CD14-positive monocyte (primary cell): ENCODE results near the gene NR6A1. TPM values are rescaled to one million over a fixed set of nuclear protein-coding genes. Genes with fewer than 3 reads are reported as not detected.

Experiments used
- DNase-seq, 3 donors: peaks; one replicate each; pipeline ENCODE4 v3.0.0-alpha.2; 2011 to 2022
- H2AFZ ChIP-seq: 2 replicates; pipeline ENCODE4 v1.6.0; 2012; ENCODE audit warnings: mild to moderate bottlenecking, low read depth, low read length, inconsistent platforms; ENCODE audit not compliant: insufficient read depth, poor library complexity, severe bottlenecking
- H3K27ac ChIP-seq, 2 donors: 1 replicate in 1 of 2; 2 replicates in 1 of 2; pipeline ENCODE4 v1.5.1; 2012 to 2013; ENCODE audit warnings: low read length in 2 of 2, control low read depth in 1 of 2, inconsistent platforms in 1 of 2, low read depth in 1 of 2, mild to moderate bottlenecking in 1 of 2
- H3K27me3 ChIP-seq, 2 donors: one replicate each; pipeline versions ENCODE4 v1.6.0 to v1.6.1; 2011 to 2013; ENCODE audit warnings: low read length in 2 of 2; ENCODE audit not compliant: control insufficient read depth in 2 of 2, insufficient read depth in 2 of 2
- H3K36me3 ChIP-seq, 2 donors: replicated peaks in 1 of 2; 1 replicate in 1 of 2; 2 replicates in 1 of 2; pipeline versions ENCODE4 v1.5.1 to v1.6.1; 2012 to 2013; ENCODE audit warnings: low read length in 2 of 2, control low read depth in 1 of 2, inconsistent platforms in 1 of 2, mild to moderate bottlenecking in 1 of 2; ENCODE audit not compliant: insufficient read depth in 2 of 2, control insufficient read depth in 1 of 2
- H3K4me1 ChIP-seq, 2 donors: 1 replicate in 1 of 2; 2 replicates in 1 of 2; pipeline versions ENCODE4 v1.5.1 to v1.6.1; 2012 to 2013; ENCODE audit warnings: low read length in 2 of 2, control low read depth in 1 of 2, inconsistent platforms in 1 of 2, mild to moderate bottlenecking in 1 of 2, moderate library complexity in 1 of 2; ENCODE audit not compliant: insufficient read depth in 2 of 2, control insufficient read depth in 1 of 2
- H3K4me2 ChIP-seq: replicated peaks from 2 replicates; pipeline ENCODE3; 2012; ENCODE audit warnings: low read length, moderate library complexity, mild to moderate bottlenecking; ENCODE audit not compliant: poor library complexity, severe bottlenecking; ENCODE audit errors: extremely low read depth
- H3K4me3 ChIP-seq, 3 experiments: fragments of 200-600 bp in 1 of 3; sonication (generic) in 1 of 3; replicated peaks in 1 of 3; 1 replicate in 2 of 3; 2 replicates in 1 of 3; pipeline ENCODE4 v1.5.1; 2011 to 2013; ENCODE audit warnings: low read length in 3 of 3, mild to moderate bottlenecking in 3 of 3, control low read depth in 2 of 3, low read depth in 2 of 3, inconsistent platforms in 1 of 3, moderate library complexity in 1 of 3
- H3K79me2 ChIP-seq: 2 replicates; pipeline ENCODE4 v1.6.0; 2012; ENCODE audit warnings: mild to moderate bottlenecking, control low read depth, inconsistent platforms, low read length, moderate library complexity; ENCODE audit not compliant: insufficient read depth
- H3K9ac ChIP-seq: 2 replicates; pipeline ENCODE4 v1.6.0; 2017; ENCODE audit warnings: low read length, mild to moderate bottlenecking; ENCODE audit not compliant: insufficient read depth, poor library complexity, severe bottlenecking
- H3K9me3 ChIP-seq, 2 donors: replicated peaks in 1 of 2; 1 replicate in 1 of 2; 2 replicates in 1 of 2; pipeline versions ENCODE4 v1.5.1 to v1.6.1; 2012 to 2013; ENCODE audit warnings: low read length in 2 of 2, control low read depth in 1 of 2; ENCODE audit not compliant: control insufficient read depth in 1 of 2, insufficient read depth in 1 of 2
- H4K20me1 ChIP-seq: 2 replicates; pipeline ENCODE4 v1.6.0; 2012; ENCODE audit warnings: mild to moderate bottlenecking, low read length, control low read depth, moderate library complexity; ENCODE audit not compliant: insufficient read depth
- H3K27ac Mint-ChIP-seq, 7 donors: one replicate each; pipeline ENCODE4 v1.8.0; 2020; ENCODE audit warnings: mild to moderate bottlenecking in 7 of 7, mixed read lengths in 7 of 7, moderate library complexity in 6 of 7, inconsistent platforms in 2 of 7
- H3K27me3 Mint-ChIP-seq, 3 donors: one replicate each; pipeline ENCODE4 v1.8.0; 2021 to 2022; ENCODE audit warnings: low read depth in 3 of 3, mild to moderate bottlenecking in 3 of 3, mixed read lengths in 3 of 3, moderate library complexity in 3 of 3, inconsistent platforms in 1 of 3
- H3K36me3 Mint-ChIP-seq, 2 donors: one replicate each; pipeline ENCODE4 v1.8.0; 2020; ENCODE audit warnings: mixed read lengths in 2 of 2, inconsistent platforms in 1 of 2, mild to moderate bottlenecking in 1 of 2
- H3K4me1 Mint-ChIP-seq: one replicate; pipeline ENCODE4 v1.8.0; 2020; ENCODE audit warnings: mild to moderate bottlenecking, mixed read lengths
- H3K4me3 Mint-ChIP-seq, 2 donors: one replicate each; pipeline ENCODE4 v1.8.0; 2020; ENCODE audit warnings: mild to moderate bottlenecking in 2 of 2, mixed read lengths in 2 of 2, moderate library complexity in 1 of 2
- H3K9me3 Mint-ChIP-seq, 7 donors: one replicate each; pipeline ENCODE4 v1.8.0; 2020 to 2022; ENCODE audit warnings: mixed read lengths in 7 of 7, mild to moderate bottlenecking in 6 of 7, moderate library complexity in 6 of 7, inconsistent platforms in 2 of 7
- CTCF ChIP-seq: fragments of 200-600 bp; IDR thresholded peaks from one replicate; pipeline ENCODE4 v1.8.0; 2022; ENCODE audit warnings: antibody characterized with exemption, mild to moderate bottlenecking
- WGBS: methylation state at CpG from one replicate; pipeline ENCODE4 v1.1.5; 2013; ENCODE audit warnings: missing lambda C conversion rate; ENCODE audit not compliant: insufficient coverage; 5-methylcytosine and 5-hydroxymethylcytosine counted together
- intact Hi-C, 2 donors: fragments of 100-400 bp; cut with micrococcal nuclease; formaldehyde crosslinking; loops; one replicate each; pipeline versions ENCODE4 v1.15.0 to v1.15.1; 2023
- polyA plus RNA-seq, 3 donors: library from polyadenylated mRNA; depleted of rRNA in 1 of 3; unstranded in 2 of 3; stranded (reverse) in 1 of 3; fragments of 300-500 nt in 2 of 3; fragments of >200 nt in 1 of 3; fragmentation: Illumina TruSeq in 2 of 3; gene quantifications; 1 replicate in 2 of 3; 2 replicates in 1 of 3; pipeline ENCODE4 v1.2.3, GENCODE V29; 2012 to 2021

NR6A1 gene
- polyA plus RNA-seq, 3 donors, result 0.15 to 2.9 (median 0.28) TPM

GRCh38 chr9:124776954-124777648, 6.0 kb upstream of the NR6A1 start, which contains the start of gene OLFML2A:
Gene OLFML2A (plus strand): TSS chr9:124777133. CDS start chr9:124777271, 138 bp downstream.
- intact Hi-C loops, result loop anchor here in 1 of 2 donors (10.0 kb wide), 2 partner anchors 168 to 368 kb away; partner anchors contain the start of genes GOLGA1 and SCAI

More at GRCh38 chr9:124776954-124777648, 6.0 kb upstream of the NR6A1 start, which contains the start of gene OLFML2A:
- Histone ChIP-seq H4K20me1 (no peaks in the 10 kb centered on the region), H3K27me3 (peaks cover 0 to 11% of the 10 kb centered on the region in 2 donors), H3K27ac (no peak within 1 kb of the TSS), H3K9ac (peak within 1 kb of the TSS; percentile 58), H2AFZ (peak within 1 kb of the TSS; percentile 91), H3K79me2 (no peaks in the 10 kb centered on the region), H3K4me1 (peaks cover 23 to 40% of the 10 kb centered on the region in 2 donors), H3K4me2 (peak within 1 kb of the TSS; percentile 85), H3K36me3 (no peaks in the 10 kb centered on the region), H3K4me3 (peak within 1 kb of the TSS; percentile 32 to 75 (median 34)), H3K9me3 (no peaks in the 10 kb centered on the region)
- peak in 1 of 3 donors; percentile 31 for DNase-seq
- H3K27me3 Mint-ChIP-seq, result peaks cover 15 to 27% (median 17%) of the 10 kb centered on the region in 3 donors
- H3K4me3 Mint-ChIP-seq, result peak within 1 kb of the TSS; percentile 86 to 93
- under 1% methylated on average over 87 of the region's 87 CpGs for WGBS
- peak within 1 kb of the TSS in 1 of 7 donors; percentile 18 for H3K27ac Mint-ChIP-seq
- peak; percentile 56 for TF ChIP-seq CTCF
- peaks cover 0 to 4% of the 10 kb centered on the region in 2 donors for H3K36me3 Mint-ChIP-seq
- H3K4me1 Mint-ChIP-seq, result peaks cover 39% of the 10 kb centered on the region
- peaks cover 0 to 3% (median 0%) of the 10 kb centered on the region in 7 donors for H3K9me3 Mint-ChIP-seq
